ENCODE measurements around the gene IL1RAP.

Gene IL1RAP

GRCh38 chr3:190552969-190553759, 39.3 kb downstream of the IL1RAP start:
- Histone ChIP-seq H3K4me1 (ENCODE audit: control insufficient read depth in 1 of 2, insufficient read depth in 1 of 2, low read depth in 1 of 2, low read length in 1 of 2) (no peaks in the 10 kb centered on the region), H3K36me3 (no peaks in the 10 kb centered on the region), H3K4me3 (ENCODE audit: low read depth in 1 of 2, low read length in 1 of 2) (no peak overlapping the region), H3K27me3 (no peaks in the 10 kb centered on the region), H3K9me3 (no peaks in the 10 kb centered on the region), H3K27ac (no peak overlapping the region)
- TF ChIP-seq, protein P1, sequence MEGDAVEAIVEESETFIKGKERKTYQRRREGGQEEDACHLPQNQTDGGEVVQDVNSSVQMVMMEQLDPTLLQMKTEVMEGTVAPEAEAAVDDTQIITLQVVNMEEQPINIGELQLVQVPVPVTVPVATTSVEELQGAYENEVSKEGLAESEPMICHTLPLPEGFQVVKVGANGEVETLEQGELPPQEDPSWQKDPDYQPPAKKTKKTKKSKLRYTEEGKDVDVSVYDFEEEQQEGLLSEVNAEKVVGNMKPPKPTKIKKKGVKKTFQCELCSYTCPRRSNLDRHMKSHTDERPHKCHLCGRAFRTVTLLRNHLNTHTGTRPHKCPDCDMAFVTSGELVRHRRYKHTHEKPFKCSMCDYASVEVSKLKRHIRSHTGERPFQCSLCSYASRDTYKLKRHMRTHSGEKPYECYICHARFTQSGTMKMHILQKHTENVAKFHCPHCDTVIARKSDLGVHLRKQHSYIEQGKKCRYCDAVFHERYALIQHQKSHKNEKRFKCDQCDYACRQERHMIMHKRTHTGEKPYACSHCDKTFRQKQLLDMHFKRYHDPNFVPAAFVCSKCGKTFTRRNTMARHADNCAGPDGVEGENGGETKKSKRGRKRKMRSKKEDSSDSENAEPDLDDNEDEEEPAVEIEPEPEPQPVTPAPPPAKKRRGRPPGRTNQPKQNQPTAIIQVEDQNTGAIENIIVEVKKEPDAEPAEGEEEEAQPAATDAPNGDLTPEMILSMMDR (IDR thresholded peaks at IDR 0.05), result no peak

DNA sequence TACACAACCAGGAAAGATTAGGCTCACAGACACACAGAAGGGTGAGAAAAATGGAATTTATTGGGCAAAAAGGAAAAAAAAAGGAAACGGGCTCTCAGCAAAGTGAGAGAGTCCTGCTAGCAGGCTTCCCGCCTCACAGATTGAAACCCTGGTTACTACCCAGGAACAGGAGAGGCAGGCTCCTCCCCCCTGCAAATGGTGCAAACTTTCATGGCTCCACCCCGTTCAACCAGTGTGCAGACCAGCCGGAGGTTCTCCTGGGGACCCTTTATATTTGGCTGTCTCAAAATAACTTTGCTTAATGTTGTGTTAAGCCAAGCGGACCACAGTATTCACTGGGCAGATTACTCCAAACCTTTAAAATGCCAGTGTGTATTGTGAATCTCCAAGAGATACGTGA, 40.3 kb downstream of the IL1RAP start:
- Histone ChIP-seq H3K4me1 (ENCODE audit: control insufficient read depth in 1 of 2, insufficient read depth in 1 of 2, low read depth in 1 of 2, low read length in 1 of 2) (peaks cover 0 to 4% of the 10 kb centered on the region in 2 experiments), H3K4me3 (ENCODE audit: low read depth in 1 of 2, low read length in 1 of 2) (no peak overlapping the region), H3K27ac (no peak overlapping the region), H3K36me3 (no peaks in the 10 kb centered on the region), H3K9me3 (no peaks in the 10 kb centered on the region), H3K27me3 (no peaks in the 10 kb centered on the region)
- TF ChIP-seq, protein P1 (IDR thresholded peaks at IDR 0.05), result no peak

- Histone ChIP-seq H3K9me3 (no peaks in the 10 kb centered on the region), H3K27me3 (no peaks in the 10 kb centered on the region), H3K4me3 (ENCODE audit: low read depth in 1 of 2, low read length in 1 of 2) (no peak overlapping the region), H3K36me3 (no peaks in the 10 kb centered on the region), H3K4me1 (ENCODE audit: control insufficient read depth in 1 of 2, insufficient read depth in 1 of 2, low read depth in 1 of 2, low read length in 1 of 2) (peaks cover 0 to 4% of the 10 kb centered on the region in 2 experiments), H3K27ac (no peak overlapping the region)
- TF ChIP-seq, protein P1 (IDR thresholded peaks at IDR 0.05), result no peak
Observed at GRCh38 chr3:190556351-190556750, 42.5 kb downstream of the IL1RAP start.

DNA sequence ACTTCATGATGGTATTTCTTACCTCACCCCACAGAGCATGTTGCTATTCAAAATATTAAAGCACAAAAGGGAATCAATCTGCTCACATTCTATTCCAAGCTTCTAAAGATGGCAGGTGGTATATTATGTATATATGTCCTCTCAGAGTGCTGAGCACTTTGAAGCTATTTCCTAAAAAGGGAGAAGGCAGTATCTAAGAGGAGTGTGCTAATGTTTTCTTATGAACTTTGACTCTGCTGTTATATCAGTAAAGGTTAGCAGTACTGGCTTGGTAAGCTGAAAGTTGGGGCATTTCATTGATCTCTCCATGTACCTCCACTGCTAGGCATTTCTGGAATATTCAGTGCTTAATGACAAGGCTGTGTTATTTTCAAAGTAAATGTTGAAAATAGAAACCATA, 43.4 kb downstream of the IL1RAP start:
- no peak overlapping the region for H3K4me3 ChIP-seq (ENCODE audit: low read depth in 1 of 2, low read length in 1 of 2)
- no peaks in the 10 kb centered on the region for H3K27me3 ChIP-seq
- TF ChIP-seq, protein P1 (IDR thresholded peaks at IDR 0.05), result no peak
- no peaks in the 10 kb centered on the region for H3K36me3 ChIP-seq
- H3K9me3 ChIP-seq, result no peaks in the 10 kb centered on the region
- peaks cover 0 to 4% of the 10 kb centered on the region in 2 experiments for H3K4me1 ChIP-seq (ENCODE audit: control insufficient read depth in 1 of 2, insufficient read depth in 1 of 2, low read depth in 1 of 2, low read length in 1 of 2)
- H3K27ac ChIP-seq, result peak overlapping the region; percentile 42

GRCh38 chr3:190558316-190558715, 44.4 kb downstream of the IL1RAP start:
- Histone ChIP-seq H3K9me3 (no peaks in the 10 kb centered on the region), H3K27ac (no peak overlapping the region), H3K27me3 (no peaks in the 10 kb centered on the region), H3K4me3 (ENCODE audit: low read depth in 1 of 2, low read length in 1 of 2) (no peak overlapping the region), H3K4me1 (ENCODE audit: control insufficient read depth in 1 of 2, insufficient read depth in 1 of 2, low read depth in 1 of 2, low read length in 1 of 2) (peaks cover 0 to 4% of the 10 kb centered on the region in 2 experiments), H3K36me3 (no peaks in the 10 kb centered on the region)
- TF ChIP-seq, protein P1 (IDR thresholded peaks at IDR 0.05), result no peak
